HL-60 (cell line): ENCODE data around the gene EVI5L.

Experiments used
- CTCF ChIP-seq: IDR thresholded peaks from one replicate; pipeline ENCODE4 v1.5.1; 2011; ENCODE audit warnings: low read length, control low read depth, inconsistent platforms; ENCODE audit not compliant: insufficient read depth
- GABPA ChIP-seq: IDR thresholded peaks from 2 replicates; pipeline ENCODE4 v1.6.1; 2012; ENCODE audit warnings: low read depth
- POLR2AphosphoS5 ChIP-seq: IDR thresholded peaks from 2 replicates; pipeline ENCODE4 v1.6.1; 2012; ENCODE audit warnings: low read depth
- REST ChIP-seq: IDR thresholded peaks from 2 replicates; pipeline ENCODE4 v1.6.1; 2012; ENCODE audit warnings: low read depth; ENCODE audit not compliant: insufficient replicate concordance

- no peak for TF ChIP-seq CTCF
- no peak for TF ChIP-seq REST
- no peak for TF ChIP-seq POLR2AphosphoS5
- TF ChIP-seq GABPA: no peak
Observed at GRCh38 chr19:7899751-7900378, 69.8 kb downstream of the EVI5L start.
